K562 (cell line): Measurements from ENCODE around the gene IL17RA. TPM values are rescaled to one million over a fixed set of nuclear protein-coding genes. Genes with fewer than 3 reads are reported as not detected.
A peak's percentile ranks its signal among the peaks of the same experiment; 100 is the strongest.

ENCODE experiments used
- ATAC-seq: fragments of 200-7000 bp; cut with Tn5 transposase; 3 replicates; pipeline ENCODE4 v1.9.1; 2020; ENCODE audit warnings: moderate library complexity
- BruUV-seq: library from RNA; stranded (reverse); fragments of 400-500 nt; replicated peaks from 2 replicates; lab custom pipeline; 2021; lab: Mats Ljungman, UMichigan
- CTCF ChIA-PET: fragments of 300-600 bp; formaldehyde crosslinking; extraction: SDS; loops from one replicate; lab custom pipeline; 2021; ENCODE audit warnings: low intra/inter-chr PET ratio; lab: Yijun Ruan, JAX
- POLR2A ChIA-PET: fragments of 300-600, 350-650 bp; sonication (Branson Sonifier 250); formaldehyde crosslinking; extraction: SDS; loops from one replicate; lab custom pipeline; 2021; ENCODE audit warnings: antibody characterized with exemption, inconsistent platforms; lab: Yijun Ruan, JAX
- DNase-seq, 4 experiments: peaks; one replicate each; pipeline versions ENCODE4 v3.0.0 to v3.0.0-alpha.2; 2011 to 2018; ENCODE audit warnings: low spot score in 3 of 4, mixed read lengths in 3 of 4; ENCODE audit errors: extremely low read depth in 1 of 4
- FAIRE-seq: peaks from 2 replicates; lab custom pipeline; 2011; peaks lifted over from hg19 to GRCh38; lab: Jason Lieb, UNC
- H2AFZ ChIP-seq: 2 replicates; pipeline ENCODE4 v1.6.0; 2011; ENCODE audit warnings: low read depth, low read length, control low read depth, inconsistent platforms
- H3K27ac ChIP-seq: fragments of 200-600 bp; 3 replicates; pipeline ENCODE4 v1.8.0; 2011; ENCODE audit warnings: low read depth, mild to moderate bottlenecking, control low read depth, inconsistent platforms, low read length, moderate library complexity, mixed read lengths; ENCODE audit errors: extremely low read depth
- H3K27me3 ChIP-seq, 2 experiments: fragments of 300-600 bp in 1 of 2; 2 replicates in 1 of 2; 3 replicates in 1 of 2; pipeline versions ENCODE4 v1.6.0 to v1.8.0; 2011; ENCODE audit warnings: inconsistent platforms in 2 of 2, low read length in 2 of 2, mild to moderate bottlenecking in 1 of 2, mixed read lengths in 1 of 2, moderate library complexity in 1 of 2; ENCODE audit not compliant: control insufficient read depth in 2 of 2, insufficient read depth in 2 of 2
- H3K36me3 ChIP-seq: fragments of 300-600 bp; 3 replicates; pipeline ENCODE4 v1.8.0; 2011; ENCODE audit warnings: mild to moderate bottlenecking, low read length, inconsistent platforms; ENCODE audit not compliant: control insufficient read depth, insufficient read depth
- H3K4me1 ChIP-seq, 2 experiments: fragments of 200-600 bp in 1 of 2; replicated peaks in 1 of 2; 2 replicates in 1 of 2; 3 replicates in 1 of 2; pipeline versions ENCODE4 v1.5.1 to v1.8.0; 2011; ENCODE audit warnings: inconsistent platforms in 2 of 2, low read length in 2 of 2, mild to moderate bottlenecking in 1 of 2, mixed read lengths in 1 of 2, moderate library complexity in 1 of 2; ENCODE audit not compliant: control insufficient read depth in 2 of 2, insufficient read depth in 2 of 2
- H3K4me2 ChIP-seq: 2 replicates; pipeline ENCODE4 v1.6.1; 2011; ENCODE audit warnings: low read length, control low read depth, inconsistent platforms, mixed read lengths; ENCODE audit not compliant: insufficient read depth
- H3K4me3 ChIP-seq: fragments of 200-600 bp; sonication (generic), shearing (Covaris generic); 2 replicates; pipeline ENCODE4 v1.5.1; 2016; ENCODE audit warnings: control low read depth, inconsistent platforms
- H3K79me2 ChIP-seq: fragments of 200-600 bp; 3 replicates; pipeline ENCODE4 v1.8.0; 2011; ENCODE audit warnings: low read length, inconsistent platforms; ENCODE audit not compliant: control insufficient read depth, insufficient read depth
- H3K9ac ChIP-seq, 2 experiments: 2 replicates each; pipeline versions ENCODE4 v1.6.0 to v1.6.1; 2011; ENCODE audit warnings: low read depth in 2 of 2, low read length in 2 of 2, control low read depth in 1 of 2, inconsistent platforms in 1 of 2, mild to moderate bottlenecking in 1 of 2, mixed read lengths in 1 of 2; ENCODE audit not compliant: insufficient read depth in 1 of 2
- H3K9me1 ChIP-seq: one replicate; pipeline ENCODE4 v1.6.0; 2011; ENCODE audit warnings: inconsistent platforms, mild to moderate bottlenecking, low read length, moderate library complexity; ENCODE audit not compliant: control insufficient read depth, insufficient read depth
- H3K9me3 ChIP-seq: replicated peaks from 2 replicates; pipeline ENCODE4 v1.5.1; 2011; ENCODE audit warnings: low read depth, low read length, inconsistent platforms; ENCODE audit not compliant: control insufficient read depth, insufficient read depth
- H4K20me1 ChIP-seq: replicated peaks from 2 replicates; pipeline ENCODE4 v1.6.1; 2011; ENCODE audit warnings: low read length, inconsistent platforms, mixed read lengths; ENCODE audit not compliant: control insufficient read depth, insufficient read depth
- ARID1B ChIP-seq: fragments of 450-650 bp; IDR thresholded peaks from 2 replicates; pipeline ENCODE4 v1.6.1; 2016; ENCODE audit warnings: antibody characterized with exemption, mild to moderate bottlenecking, inconsistent platforms
- ARID3B ChIP-seq: fragments of 250-450 bp; sonication (Bioruptor Pico); IDR thresholded peaks from 2 replicates; pipeline ENCODE4 v1.4.0; 2020; ENCODE audit warnings: borderline replicate concordance
- CBFA2T2 ChIP-seq: fragments of 450-650 bp; conservative IDR thresholded peaks from 2 replicates; pipeline ENCODE4 v1.6.1; 2017; ENCODE audit warnings: mild to moderate bottlenecking
- CBFA2T3 ChIP-seq: fragments of 450-650 bp; IDR thresholded peaks from 2 replicates; pipeline ENCODE4 v1.6.1; 2017
- CREBBP ChIP-seq: IDR thresholded peaks from one replicate; pipeline ENCODE4 v1.6.1; 2012; ENCODE audit warnings: low read depth, mild to moderate bottlenecking, control low read depth, inconsistent platforms, low read length
- ETV5 ChIP-seq: sonication (generic); formaldehyde crosslinking; IDR thresholded peaks from 2 replicates; pipeline ENCODE4 v1.4.0; 2020; ENCODE audit warnings: low read depth, mild to moderate bottlenecking, missing genetic modification reagents
- HIVEP1 ChIP-seq: fragments of 250-450 bp; sonication (Bioruptor Pico); IDR thresholded peaks from 2 replicates; pipeline ENCODE4 v1.4.0; 2020; ENCODE audit warnings: mild to moderate bottlenecking
- KLF16 ChIP-seq: IDR thresholded peaks from 2 replicates; pipeline ENCODE4 v1.6.1; 2016; ENCODE audit warnings: antibody characterized with exemption
- MEIS2 ChIP-seq: fragments of 450-650 bp; IDR thresholded peaks from 2 replicates; pipeline ENCODE4 v1.6.1; 2014; ENCODE audit warnings: mild to moderate bottlenecking; ENCODE audit not compliant: partially characterized antibody
- PHF20 ChIP-seq: fragments of 450-650 bp; IDR thresholded peaks from 2 replicates; pipeline ENCODE4 v1.6.1; 2018; ENCODE audit not compliant: partially characterized antibody
- RFX1 ChIP-seq: fragments of 450-650 bp; IDR thresholded peaks from 2 replicates; pipeline ENCODE4 v1.6.1; 2016; ENCODE audit warnings: mild to moderate bottlenecking, moderate library complexity
- SUPT5H ChIP-seq: fragments of 450-650 bp; IDR thresholded peaks from 2 replicates; pipeline ENCODE4 v1.6.1; 2016
- TAL1 ChIP-seq: fragments of 450-650 bp; IDR thresholded peaks from 2 replicates; pipeline ENCODE4 v1.6.1; 2016; ENCODE audit warnings: mild to moderate bottlenecking
- TCF3 ChIP-seq: sonication (generic); formaldehyde crosslinking; IDR thresholded peaks from 2 replicates; pipeline ENCODE4 v1.4.0; 2020; ENCODE audit warnings: mild to moderate bottlenecking, missing genetic modification reagents
- TEAD4 ChIP-seq, 2 experiments: sonication (generic) in 1 of 2; formaldehyde crosslinking in 1 of 2; IDR thresholded peaks; 2 replicates each; pipeline versions ENCODE4 v1.6.1 to v1.8.0; 2012 to 2022; ENCODE audit warnings: borderline replicate concordance in 1 of 2, inconsistent platforms in 1 of 2, low read length in 1 of 2, mild to moderate bottlenecking in 1 of 2, missing genetic modification reagents in 1 of 2
- TFAP4 ChIP-seq: sonication (generic); formaldehyde crosslinking; IDR thresholded peaks from 2 replicates; pipeline ENCODE4 v1.8.0; 2022; ENCODE audit warnings: missing genetic modification reagents, mild to moderate bottlenecking, moderate library complexity, borderline replicate concordance
- TRIM28 ChIP-seq: fragments of 450-650 bp; IDR thresholded peaks from 2 replicates; pipeline ENCODE4 v1.6.1; 2017
- ZBTB1 ChIP-seq: sonication (generic); formaldehyde crosslinking; IDR thresholded peaks from 2 replicates; pipeline ENCODE4 v1.8.1; 2023; ENCODE audit warnings: missing genetic modification reagents, low read depth, mild to moderate bottlenecking, borderline replicate concordance
- ZNF79 ChIP-seq: fragments of 250-450 bp; sonication (Bioruptor Pico); IDR thresholded peaks from 2 replicates; pipeline ENCODE4 v1.4.0; 2020; ENCODE audit warnings: low read depth, mild to moderate bottlenecking, moderate library complexity
- WGBS: fragments of 100-300 bp; shearing (Covaris generic); methylation state at CpG from one replicate; pipeline ENCODE4 v1.1.6; 2016; ENCODE audit warnings: low coverage, mixed read lengths; ENCODE audit not compliant: insufficient coverage; ENCODE audit errors: missing lambda C conversion rate; 5-methylcytosine and 5-hydroxymethylcytosine counted together
- in situ Hi-C: fragments of 300-500 bp; cut with MboI; formaldehyde crosslinking; loops from 4 replicates; pipeline ENCODE4 v1.15.0; 2018; ENCODE audit warnings: inconsistent platforms, mixed read lengths
- intact Hi-C: fragments of 100-400 bp; cut with micrococcal nuclease; formaldehyde crosslinking; loops from 2 replicates; pipeline ENCODE4 v1.14.2; 2022
- polyA plus RNA-seq, 8 experiments: library from polyadenylated mRNA; depleted of rRNA in 4 of 8; stranded (reverse) in 5 of 8; unstranded in 3 of 8; fragments of >200 nt; fragmentation: Nextera tagmentation in 2 of 8; fragmentation: Illumina TruSeq in 1 of 8; extraction: Ambion mirVana in 2 of 8; extraction: Trizol in 1 of 8; gene quantifications; 2 replicates each; pipeline versions ENCODE4 v1.2.1 to v1.2.3, GENCODE V29; 2011 to 2014; ENCODE audit warnings: inconsistent platforms in 1 of 8, missing spikeins in 1 of 8
- total RNA-seq, 7 experiments: library from RNA; depleted of rRNA in 6 of 7; stranded (reverse); fragments of >200 nt in 6 of 7; fragmentation: Illumina TruSeq in 2 of 7; extraction: Trizol in 2 of 7; gene quantifications; 2 replicates each; pipeline versions ENCODE4 v1.2.1 to v1.2.3, GENCODE V29; 2011 to 2021; ENCODE audit warnings: low replicate concordance in 1 of 7
- TF ChIP-seq, protein P1 (sequence below): fragments of 450-650 bp; formaldehyde crosslinking; conservative IDR thresholded peaks from 2 replicates; pipeline ENCODE4 v1.4.0; 2022; ENCODE audit warnings: mild to moderate bottlenecking, missing genetic modification characterization

IL17RA gene
- total and polyA plus RNA-seq, 9 of the 15 experiments (the other 6 are each of a cell fraction or from before 2014, with no cell fraction given) = 0.17 to 11.8 (median 3.7) TPM

- 49% methylated on average over 12 of the region's 12 CpGs for WGBS
- Histone ChIP-seq H3K9ac (peak overlapping the region in 1 of 2 experiments; percentile 59; a peak in 1 of 4 replicates), H3K4me2 (no peak overlapping the region), H3K4me3 (no peak overlapping the region), H4K20me1 (peaks cover 12% of the 10 kb centered on the region), H3K9me1 (no peaks in the 10 kb centered on the region), H2AFZ (no peak overlapping the region), H3K79me2 (peaks cover 9% of the 10 kb centered on the region; the same call in 2 of the 3 replicates), H3K36me3 (no peaks in the 10 kb centered on the region), H3K9me3 (no peaks in the 10 kb centered on the region), H3K27ac (no peak overlapping the region), H3K27me3 (no peaks in the 10 kb centered on the region), H3K4me1 (peaks cover 0 to 25% of the 10 kb centered on the region in 2 experiments; a peak in 4 of 5 replicates)
- DNase-seq (peak in 1 of 4 experiments; percentile 27), ATAC-seq (no peak), FAIRE-seq (no peak)
- no TSS peak for BruUV-seq
- intact Hi-C loops (no loop called here), in situ Hi-C loops (no loop called here)
- ChIA-PET CTCF (no interaction called here), POLR2A (interaction anchor here (2.3 kb wide), 1 partner anchor 10 kb away, joined by 8 read pairs; no protein-coding TSS in a partner anchor)
- 0 out of 2 replicates have a peak, but pooled peaks have one; percentile 26 for TF ChIP-seq CBFA2T2
- TF ChIP-seq, protein P1, sequence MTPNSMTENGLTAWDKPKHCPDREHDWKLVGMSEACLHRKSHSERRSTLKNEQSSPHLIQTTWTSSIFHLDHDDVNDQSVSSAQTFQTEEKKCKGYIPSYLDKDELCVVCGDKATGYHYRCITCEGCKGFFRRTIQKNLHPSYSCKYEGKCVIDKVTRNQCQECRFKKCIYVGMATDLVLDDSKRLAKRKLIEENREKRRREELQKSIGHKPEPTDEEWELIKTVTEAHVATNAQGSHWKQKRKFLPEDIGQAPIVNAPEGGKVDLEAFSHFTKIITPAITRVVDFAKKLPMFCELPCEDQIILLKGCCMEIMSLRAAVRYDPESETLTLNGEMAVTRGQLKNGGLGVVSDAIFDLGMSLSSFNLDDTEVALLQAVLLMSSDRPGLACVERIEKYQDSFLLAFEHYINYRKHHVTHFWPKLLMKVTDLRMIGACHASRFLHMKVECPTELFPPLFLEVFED (CRISPR knock-in tag) = no peak
- peak; percentile 60 for TF ChIP-seq CBFA2T3
- no peak for TF ChIP-seq CREBBP
- TF ChIP-seq TEAD4 (IDR thresholded peaks at IDR 0.05; ENCODE audit: low read length) = peak; percentile 50; the same call in 1 of the 2 replicates
- no peak for TF ChIP-seq TEAD4 (CRISPR knock-in tag; IDR thresholded peaks at IDR 0.05; ENCODE audit: borderline replicate concordance)
- TF ChIP-seq TAL1 = peak; percentile 36; the same call in 1 of the 2 replicates
- TF ChIP-seq ARID1B = 0 out of 2 replicates have a peak, but pooled peaks have one; percentile 40
- TF ChIP-seq MEIS2 = peak; percentile 14
- TF ChIP-seq KLF16 = peak; percentile 23; the same call in 1 of the 2 replicates
- TF ChIP-seq ZNF79 = no peak
- no peak for TF ChIP-seq RFX1
- TF ChIP-seq TRIM28 = no peak
- TF ChIP-seq ETV5 (CRISPR knock-in tag) = 0 out of 2 replicates have a peak, but pooled peaks have one; percentile 34
- peak; percentile 77 for TF ChIP-seq TCF3 (CRISPR knock-in tag)
- TF ChIP-seq ZBTB1 = 0 out of 2 replicates have a peak, but pooled peaks have one; percentile 44
- no peak for TF ChIP-seq HIVEP1 (CRISPR knock-in tag)
- TF ChIP-seq PHF20 = no peak
- TF ChIP-seq SUPT5H = no peak
- no peak for TF ChIP-seq ARID3B
- TF ChIP-seq TFAP4 (CRISPR knock-in tag) = peak; percentile 85
These were observed 2.8 kb downstream of the IL17RA start for GRCh38 chr22:17087498-17088131.
